GM12873 (cell line): Measurements from ENCODE around the gene RNLS.

Source experiments
- CTCF ChIP-seq: IDR thresholded peaks from 2 replicates; pipeline ENCODE4 v1.5.1; 2012; ENCODE audit warnings: low read depth, mild to moderate bottlenecking, moderate library complexity, low read length, control low read depth; ENCODE audit not compliant: insufficient read depth; ENCODE audit errors: missing control alignments

Gene RNLS

GRCh38 chr10:88474884-88475844 lies 108.0 kb downstream of the RNLS start:
- no peak for TF ChIP-seq CTCF

DNA sequence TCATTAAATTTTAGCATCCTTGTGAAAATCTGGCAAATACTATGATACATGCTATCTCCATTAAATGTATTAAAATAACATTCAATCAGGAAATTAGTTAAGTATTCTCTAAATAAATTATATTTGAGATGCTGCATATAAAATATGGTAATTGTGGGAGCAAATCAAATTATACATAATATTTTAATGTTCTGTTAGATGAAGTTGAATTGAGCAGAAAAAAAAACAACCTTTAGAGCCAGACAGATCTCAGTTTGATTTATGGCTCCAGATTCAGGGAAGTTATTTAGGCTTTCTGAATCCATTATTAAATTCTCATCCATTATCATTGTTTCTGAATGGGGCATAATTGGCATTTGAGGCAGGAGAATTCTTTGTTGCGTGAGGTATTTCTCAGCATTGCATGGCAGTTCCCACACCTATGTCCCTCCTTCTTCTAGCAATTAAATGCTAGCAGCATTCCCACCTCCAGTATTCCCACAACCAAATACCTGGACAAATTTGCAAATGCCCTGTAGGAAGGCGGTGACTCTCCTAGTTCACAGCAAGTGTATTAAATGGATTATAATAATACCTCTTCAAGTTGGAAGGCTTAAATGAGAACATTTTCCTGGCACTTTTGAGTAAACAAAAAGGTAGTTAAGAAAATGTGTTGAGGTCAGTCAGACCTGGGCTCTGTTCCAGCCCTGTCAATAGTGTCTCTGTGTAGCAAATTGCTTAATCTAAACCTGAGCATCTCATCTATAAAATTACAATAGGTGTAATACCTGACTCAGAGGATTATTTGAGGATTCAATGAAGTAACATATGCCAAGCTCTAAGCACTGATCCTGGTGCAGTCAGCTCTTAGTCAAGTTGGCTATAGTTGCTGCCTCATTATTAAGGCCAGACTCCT lies 108.9 kb downstream of the RNLS start:
- TF ChIP-seq CTCF, result no peak

DNA sequence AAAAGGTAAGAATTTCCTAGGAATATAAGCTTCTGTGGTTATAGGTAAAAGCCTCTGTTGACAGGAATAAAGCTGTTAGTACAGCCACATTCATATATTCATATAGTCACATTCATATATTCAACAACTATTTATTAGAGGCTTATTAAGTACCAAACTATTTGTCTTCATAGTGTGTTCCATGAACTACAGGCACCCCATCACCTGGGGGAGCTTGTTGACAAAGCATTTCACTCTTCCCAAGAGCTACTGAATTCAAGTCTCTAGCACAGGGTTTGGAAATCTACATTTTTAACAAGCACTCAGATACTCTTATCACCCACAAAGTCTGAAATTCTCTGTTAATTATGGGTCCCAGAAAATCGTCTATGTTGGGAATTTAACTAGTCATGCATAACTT lies 110.6 kb downstream of the RNLS start:
- TF ChIP-seq CTCF, result no peak

- TF ChIP-seq CTCF, result no peak
These were observed 111.2 kb downstream of the RNLS start for GRCh38 chr10:88471899-88472298.

DNA sequence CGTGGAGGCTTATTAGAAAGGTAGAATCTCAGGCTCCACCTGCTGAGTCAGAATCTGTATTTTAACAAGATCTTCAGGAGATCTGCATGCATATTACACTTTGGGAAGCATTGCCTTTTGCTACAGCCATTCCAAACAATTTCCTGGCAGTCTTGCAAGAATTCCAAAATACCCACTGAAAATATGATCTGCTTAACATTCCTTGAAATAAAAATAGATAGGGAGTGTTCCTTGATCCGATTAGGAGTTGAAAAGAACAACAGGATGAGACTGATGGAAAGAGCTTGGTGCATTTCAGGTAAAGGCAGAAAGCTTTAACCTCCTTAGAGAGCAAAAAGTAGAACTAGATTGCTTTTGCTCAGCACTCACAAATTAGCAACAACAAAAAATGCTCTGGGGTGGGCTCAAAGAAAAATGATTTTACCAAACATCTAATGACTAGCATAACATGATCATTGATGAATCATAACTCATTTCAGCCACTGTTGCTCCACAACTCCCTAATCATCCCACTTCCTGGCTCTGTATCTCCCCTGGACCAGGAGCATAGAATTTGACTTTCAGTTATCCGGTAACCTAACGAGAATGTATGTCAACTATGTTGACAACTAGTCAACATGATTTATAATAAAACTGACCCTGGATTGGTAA lies 115.2 kb downstream of the RNLS start:
- TF ChIP-seq CTCF, result no peak

- no peak for TF ChIP-seq CTCF
These were observed 116.3 kb downstream of the RNLS start for GRCh38 chr10:88466786-88467185.
